WTC11 (cell line): ENCODE results near the gene GAST. TPM values are rescaled to one million over a fixed set of nuclear protein-coding genes. Genes with fewer than 3 reads are reported as not detected.

Experiments
- CBFB ChIP-seq: sonication (generic); formaldehyde crosslinking; IDR thresholded peaks from 2 replicates; pipeline ENCODE4 v1.8.1; 2022; ENCODE audit warnings: mild to moderate bottlenecking, low read depth, missing genetic modification reagents
- CREB1 ChIP-seq: sonication (generic); formaldehyde crosslinking; IDR thresholded peaks from 2 replicates; pipeline ENCODE4 v1.8.0; 2023; ENCODE audit warnings: mild to moderate bottlenecking, missing genetic modification reagents
- E2F5 ChIP-seq: sonication (generic); formaldehyde crosslinking; IDR thresholded peaks from 2 replicates; pipeline ENCODE4 v1.8.1; 2022; ENCODE audit warnings: mild to moderate bottlenecking, moderate library complexity, missing genetic modification reagents
- ESRRA ChIP-seq: sonication (generic); formaldehyde crosslinking; IDR thresholded peaks from 2 replicates; pipeline ENCODE4 v1.8.1; 2022; ENCODE audit warnings: mild to moderate bottlenecking, missing genetic modification reagents, borderline replicate concordance
- FOXP1 ChIP-seq: sonication (generic); formaldehyde crosslinking; IDR thresholded peaks from 2 replicates; pipeline ENCODE4 v1.8.0; 2022; ENCODE audit warnings: missing genetic modification reagents, mild to moderate bottlenecking, moderate library complexity, borderline replicate concordance
- GABPB1 ChIP-seq: sonication (generic); formaldehyde crosslinking; IDR thresholded peaks from 2 replicates; pipeline ENCODE4 v1.8.1; 2023; ENCODE audit warnings: mild to moderate bottlenecking, missing genetic modification reagents
- GRHL2 ChIP-seq: fragments of 250-450 bp; sonication (Bioruptor Pico); IDR thresholded peaks from 2 replicates; pipeline ENCODE4 v1.8.0; 2022; ENCODE audit warnings: mild to moderate bottlenecking, moderate library complexity; ENCODE audit not compliant: insufficient replicate concordance, severe bottlenecking
- MYBL2 ChIP-seq: sonication (generic); formaldehyde crosslinking; IDR thresholded peaks from 2 replicates; pipeline ENCODE4 v1.8.1; 2023; ENCODE audit warnings: mild to moderate bottlenecking, moderate library complexity, missing genetic modification reagents
- NR1H2 ChIP-seq: sonication (generic); formaldehyde crosslinking; IDR thresholded peaks from 2 replicates; pipeline ENCODE4 v1.9.0; 2021; ENCODE audit warnings: mild to moderate bottlenecking, moderate library complexity, missing genetic modification reagents
- NR2C2 ChIP-seq: sonication (generic); formaldehyde crosslinking; IDR thresholded peaks from 2 replicates; pipeline ENCODE4 v1.8.0; 2022; ENCODE audit warnings: mild to moderate bottlenecking, missing genetic modification reagents
- SMAD4 ChIP-seq: sonication (generic); formaldehyde crosslinking; IDR thresholded peaks from 2 replicates; pipeline ENCODE4 v1.8.0; 2022; ENCODE audit warnings: mild to moderate bottlenecking, missing genetic modification reagents
- STAT6 ChIP-seq: sonication (generic); formaldehyde crosslinking; conservative IDR thresholded peaks from 2 replicates; pipeline ENCODE4 v1.8.1; 2023; ENCODE audit warnings: mild to moderate bottlenecking, low read depth, missing genetic modification reagents, moderate library complexity
- USF1 ChIP-seq: sonication (generic); formaldehyde crosslinking; IDR thresholded peaks from 2 replicates; pipeline ENCODE4 v1.8.0; 2022; ENCODE audit warnings: mild to moderate bottlenecking, missing genetic modification reagents
- USF2 ChIP-seq: sonication (generic); formaldehyde crosslinking; IDR thresholded peaks from 2 replicates; pipeline ENCODE4 v1.8.1; 2023; ENCODE audit warnings: mild to moderate bottlenecking, missing genetic modification reagents, moderate library complexity
- ZBTB21 ChIP-seq: sonication (generic); formaldehyde crosslinking; IDR thresholded peaks from 2 replicates; pipeline ENCODE4 v1.8.1; 2023; ENCODE audit warnings: mild to moderate bottlenecking, missing genetic modification reagents, borderline replicate concordance
- ZNF121 ChIP-seq: sonication (generic); formaldehyde crosslinking; IDR thresholded peaks from 2 replicates; pipeline ENCODE4 v1.8.0; 2023; ENCODE audit warnings: missing genetic modification reagents
- total RNA-seq: library from RNA; stranded (reverse); gene quantifications from 3 replicates; pipeline ENCODE4 v1.2.3, GENCODE V29; 2021
- TF ChIP-seq, protein P1 (sequence below): sonication (generic); formaldehyde crosslinking; IDR thresholded peaks from 2 replicates; pipeline ENCODE4 v1.8.1; 2023; ENCODE audit warnings: mild to moderate bottlenecking, missing genetic modification reagents
- TF ChIP-seq, protein P2 (sequence below): sonication (generic); formaldehyde crosslinking; IDR thresholded peaks from 2 replicates; pipeline ENCODE4 v1.8.1; 2023; ENCODE audit warnings: mild to moderate bottlenecking, moderate library complexity, missing genetic modification reagents
- TF ChIP-seq, protein P3 (sequence below): sonication (generic); formaldehyde crosslinking; IDR thresholded peaks from 2 replicates; pipeline ENCODE4 v1.8.0; 2023; ENCODE audit warnings: missing genetic modification reagents, mild to moderate bottlenecking, borderline replicate concordance
- TF ChIP-seq, protein P4 (sequence below): sonication (generic); formaldehyde crosslinking; IDR thresholded peaks from 2 replicates; pipeline ENCODE4 v1.8.0; 2023; ENCODE audit warnings: missing genetic modification reagents
- TF ChIP-seq, protein P5 (sequence below): sonication (generic); formaldehyde crosslinking; IDR thresholded peaks from 2 replicates; pipeline ENCODE4 v1.8.1; 2022; ENCODE audit warnings: missing genetic modification reagents, borderline replicate concordance

The GAST gene
- total RNA-seq, 1 experiment from 2014 or later = not detected

GRCh38 chr17:41734139-41734948, 22.2 kb downstream of the GAST start, which contains the start of gene HAP1 (continued):
- TF ChIP-seq, protein P1, sequence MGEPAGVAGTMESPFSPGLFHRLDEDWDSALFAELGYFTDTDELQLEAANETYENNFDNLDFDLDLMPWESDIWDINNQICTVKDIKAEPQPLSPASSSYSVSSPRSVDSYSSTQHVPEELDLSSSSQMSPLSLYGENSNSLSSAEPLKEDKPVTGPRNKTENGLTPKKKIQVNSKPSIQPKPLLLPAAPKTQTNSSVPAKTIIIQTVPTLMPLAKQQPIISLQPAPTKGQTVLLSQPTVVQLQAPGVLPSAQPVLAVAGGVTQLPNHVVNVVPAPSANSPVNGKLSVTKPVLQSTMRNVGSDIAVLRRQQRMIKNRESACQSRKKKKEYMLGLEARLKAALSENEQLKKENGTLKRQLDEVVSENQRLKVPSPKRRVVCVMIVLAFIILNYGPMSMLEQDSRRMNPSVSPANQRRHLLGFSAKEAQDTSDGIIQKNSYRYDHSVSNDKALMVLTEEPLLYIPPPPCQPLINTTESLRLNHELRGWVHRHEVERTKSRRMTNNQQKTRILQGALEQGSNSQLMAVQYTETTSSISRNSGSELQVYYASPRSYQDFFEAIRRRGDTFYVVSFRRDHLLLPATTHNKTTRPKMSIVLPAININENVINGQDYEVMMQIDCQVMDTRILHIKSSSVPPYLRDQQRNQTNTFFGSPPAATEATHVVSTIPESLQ (CRISPR knock-in tag) = no peak
- 0 out of 2 replicates have a peak, but pooled peaks have one; percentile 23 for TF ChIP-seq USF2 (CRISPR knock-in tag)
- TF ChIP-seq ESRRA = no peak
- no peak for TF ChIP-seq GABPB1
- TF ChIP-seq, protein P2, sequence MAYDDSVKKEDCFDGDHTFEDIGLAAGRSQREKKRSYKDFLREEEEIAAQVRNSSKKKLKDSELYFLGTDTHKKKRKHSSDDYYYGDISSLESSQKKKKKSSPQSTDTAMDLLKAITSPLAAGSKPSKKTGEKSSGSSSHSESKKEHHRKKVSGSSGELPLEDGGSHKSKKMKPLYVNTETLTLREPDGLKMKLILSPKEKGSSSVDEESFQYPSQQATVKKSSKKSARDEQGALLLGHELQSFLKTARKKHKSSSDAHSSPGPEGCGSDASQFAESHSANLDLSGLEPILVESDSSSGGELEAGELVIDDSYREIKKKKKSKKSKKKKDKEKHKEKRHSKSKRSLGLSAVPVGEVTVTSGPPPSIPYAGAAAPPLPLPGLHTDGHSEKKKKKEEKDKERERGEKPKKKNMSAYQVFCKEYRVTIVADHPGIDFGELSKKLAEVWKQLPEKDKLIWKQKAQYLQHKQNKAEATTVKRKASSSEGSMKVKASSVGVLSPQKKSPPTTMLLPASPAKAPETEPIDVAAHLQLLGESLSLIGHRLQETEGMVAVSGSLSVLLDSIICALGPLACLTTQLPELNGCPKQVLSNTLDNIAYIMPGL (CRISPR knock-in tag) = peak; percentile 64; the same call in 1 of the 2 replicates
- no peak for TF ChIP-seq MYBL2
- TF ChIP-seq, protein P3, sequence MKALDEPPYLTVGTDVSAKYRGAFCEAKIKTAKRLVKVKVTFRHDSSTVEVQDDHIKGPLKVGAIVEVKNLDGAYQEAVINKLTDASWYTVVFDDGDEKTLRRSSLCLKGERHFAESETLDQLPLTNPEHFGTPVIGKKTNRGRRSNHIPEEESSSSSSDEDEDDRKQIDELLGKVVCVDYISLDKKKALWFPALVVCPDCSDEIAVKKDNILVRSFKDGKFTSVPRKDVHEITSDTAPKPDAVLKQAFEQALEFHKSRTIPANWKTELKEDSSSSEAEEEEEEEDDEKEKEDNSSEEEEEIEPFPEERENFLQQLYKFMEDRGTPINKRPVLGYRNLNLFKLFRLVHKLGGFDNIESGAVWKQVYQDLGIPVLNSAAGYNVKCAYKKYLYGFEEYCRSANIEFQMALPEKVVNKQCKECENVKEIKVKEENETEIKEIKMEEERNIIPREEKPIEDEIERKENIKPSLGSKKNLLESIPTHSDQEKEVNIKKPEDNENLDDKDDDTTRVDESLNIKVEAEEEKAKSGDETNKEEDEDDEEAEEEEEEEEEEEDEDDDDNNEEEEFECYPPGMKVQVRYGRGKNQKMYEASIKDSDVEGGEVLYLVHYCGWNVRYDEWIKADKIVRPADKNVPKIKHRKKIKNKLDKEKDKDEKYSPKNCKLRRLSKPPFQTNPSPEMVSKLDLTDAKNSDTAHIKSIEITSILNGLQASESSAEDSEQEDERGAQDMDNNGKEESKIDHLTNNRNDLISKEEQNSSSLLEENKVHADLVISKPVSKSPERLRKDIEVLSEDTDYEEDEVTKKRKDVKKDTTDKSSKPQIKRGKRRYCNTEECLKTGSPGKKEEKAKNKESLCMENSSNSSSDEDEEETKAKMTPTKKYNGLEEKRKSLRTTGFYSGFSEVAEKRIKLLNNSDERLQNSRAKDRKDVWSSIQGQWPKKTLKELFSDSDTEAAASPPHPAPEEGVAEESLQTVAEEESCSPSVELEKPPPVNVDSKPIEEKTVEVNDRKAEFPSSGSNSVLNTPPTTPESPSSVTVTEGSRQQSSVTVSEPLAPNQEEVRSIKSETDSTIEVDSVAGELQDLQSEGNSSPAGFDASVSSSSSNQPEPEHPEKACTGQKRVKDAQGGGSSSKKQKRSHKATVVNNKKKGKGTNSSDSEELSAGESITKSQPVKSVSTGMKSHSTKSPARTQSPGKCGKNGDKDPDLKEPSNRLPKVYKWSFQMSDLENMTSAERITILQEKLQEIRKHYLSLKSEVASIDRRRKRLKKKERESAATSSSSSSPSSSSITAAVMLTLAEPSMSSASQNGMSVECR (CRISPR knock-in tag) = no peak; the same call in 1 of the 2 replicates
- TF ChIP-seq CBFB (CRISPR knock-in tag) = peak; percentile 84; the same call in 1 of the 2 replicates
- no peak for TF ChIP-seq NR1H2 (CRISPR knock-in tag)
- no peak for TF ChIP-seq GRHL2 (CRISPR knock-in tag)
- 0 out of 2 replicates have a peak, but pooled peaks have one; percentile 11 for TF ChIP-seq STAT6
- 0 out of 2 replicates have a peak, but pooled peaks have one; percentile 65 for TF ChIP-seq ZBTB21 (CRISPR knock-in tag)
- TF ChIP-seq, protein P4, sequence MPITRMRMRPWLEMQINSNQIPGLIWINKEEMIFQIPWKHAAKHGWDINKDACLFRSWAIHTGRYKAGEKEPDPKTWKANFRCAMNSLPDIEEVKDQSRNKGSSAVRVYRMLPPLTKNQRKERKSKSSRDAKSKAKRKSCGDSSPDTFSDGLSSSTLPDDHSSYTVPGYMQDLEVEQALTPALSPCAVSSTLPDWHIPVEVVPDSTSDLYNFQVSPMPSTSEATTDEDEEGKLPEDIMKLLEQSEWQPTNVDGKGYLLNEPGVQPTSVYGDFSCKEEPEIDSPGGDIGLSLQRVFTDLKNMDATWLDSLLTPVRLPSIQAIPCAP (CRISPR knock-in tag) = no peak
- TF ChIP-seq, protein P5, sequence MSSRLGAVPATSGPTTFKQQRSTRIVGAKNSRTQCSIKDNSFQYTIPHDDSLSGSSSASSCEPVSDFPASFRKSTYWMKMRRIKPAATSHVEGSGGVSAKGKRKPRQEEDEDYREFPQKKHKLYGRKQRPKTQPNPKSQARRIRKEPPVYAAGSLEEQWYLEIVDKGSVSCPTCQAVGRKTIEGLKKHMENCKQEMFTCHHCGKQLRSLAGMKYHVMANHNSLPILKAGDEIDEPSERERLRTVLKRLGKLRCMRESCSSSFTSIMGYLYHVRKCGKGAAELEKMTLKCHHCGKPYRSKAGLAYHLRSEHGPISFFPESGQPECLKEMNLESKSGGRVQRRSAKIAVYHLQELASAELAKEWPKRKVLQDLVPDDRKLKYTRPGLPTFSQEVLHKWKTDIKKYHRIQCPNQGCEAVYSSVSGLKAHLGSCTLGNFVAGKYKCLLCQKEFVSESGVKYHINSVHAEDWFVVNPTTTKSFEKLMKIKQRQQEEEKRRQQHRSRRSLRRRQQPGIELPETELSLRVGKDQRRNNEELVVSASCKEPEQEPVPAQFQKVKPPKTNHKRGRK (CRISPR knock-in tag) = no peak
- TF ChIP-seq NR2C2 = no peak
- no peak for TF ChIP-seq E2F5 (CRISPR knock-in tag)
- TF ChIP-seq CREB1 = no peak
- peak; percentile 93 for TF ChIP-seq ZNF121 (CRISPR knock-in tag)
- TF ChIP-seq USF1 (CRISPR knock-in tag) = 0 out of 2 replicates have a peak, but pooled peaks have one; percentile 6
- no peak for TF ChIP-seq SMAD4
- TF ChIP-seq FOXP1 (CRISPR knock-in tag) = peak; percentile 84; the same call in 1 of the 2 replicates
